Upper lobe of left lung (tissue), 6 donors: ENCODE measurements around the gene MYF6. TPM values are rescaled to one million over a fixed set of nuclear protein-coding genes. Genes with fewer than 3 reads are reported as not detected.

Experiments used
- ATAC-seq, 2 donors: fragments of 200-7000 bp; cut with Tn5 transposase; one replicate each; pipeline ENCODE4 v1.9.1; 2022; ENCODE audit warnings: mild to moderate bottlenecking in 2 of 2, moderate library complexity in 2 of 2; ENCODE audit not compliant: low FRiP score in 2 of 2
- DNase-seq, 2 donors: peaks; one replicate each; pipeline ENCODE4 v3.0.0-alpha.2; 2019 to 2020
- H3K27ac ChIP-seq, 4 donors: fragments of 200-600 bp; sonication (generic); one replicate each; pipeline ENCODE4 v1.5.1; 2016 to 2019
- H3K27me3 ChIP-seq, 4 donors: fragments of 200-600 bp; sonication (generic); one replicate each; pipeline ENCODE4 v1.5.1; 2017 to 2019
- H3K36me3 ChIP-seq, 4 donors: fragments of 200-600 bp; sonication (generic); one replicate each; pipeline ENCODE4 v1.5.1; 2016 to 2019
- H3K4me1 ChIP-seq, 4 donors: fragments of 200-600 bp; sonication (generic); one replicate each; pipeline ENCODE4 v1.5.1; 2018 to 2019
- H3K4me3 ChIP-seq, 4 donors: fragments of 200-600 bp; sonication (generic); one replicate each; pipeline ENCODE4 v1.5.1; 2017 to 2019; ENCODE audit warnings: mild to moderate bottlenecking in 2 of 4, moderate library complexity in 1 of 4
- H3K9me3 ChIP-seq, 4 donors: fragments of 200-600 bp; sonication (generic); one replicate each; pipeline ENCODE4 v1.5.1; 2018 to 2019
- CTCF ChIP-seq, 6 experiments: fragments of 450-650 bp in 4 of 6; fragments of 200-600 bp in 2 of 6; sonication (generic) in 2 of 6; IDR thresholded peaks; one replicate each; pipeline ENCODE4 v1.5.1; 2016 to 2019; ENCODE audit warnings: antibody characterized with exemption in 6 of 6
- EP300 ChIP-seq, 4 donors: sonication (generic); formaldehyde crosslinking; IDR thresholded peaks; one replicate each; pipeline ENCODE4 v1.5.1; 2017; ENCODE audit warnings: antibody characterized with exemption in 4 of 4, control low read depth in 2 of 4
- POLR2A ChIP-seq, 4 donors: fragments of 450-650 bp; IDR thresholded peaks; one replicate each; pipeline ENCODE4 v1.5.1; 2016 to 2017; ENCODE audit warnings: antibody characterized with exemption in 4 of 4, mild to moderate bottlenecking in 2 of 4
- POLR2AphosphoS5 ChIP-seq, 2 donors: sonication (generic); formaldehyde crosslinking; IDR thresholded peaks; one replicate each; pipeline ENCODE4 v1.5.1; 2017; ENCODE audit warnings: antibody characterized with exemption in 2 of 2
- WGBS, 2 donors: methylation state at CpG; one replicate each; pipeline ENCODE4 v1.1.5; 2017 to 2018; 5-methylcytosine and 5-hydroxymethylcytosine counted together
- total RNA-seq, 6 donors: library from RNA; depleted of rRNA in 4 of 6; stranded (reverse); fragments of >200 nt in 4 of 6; gene quantifications; one replicate each; pipeline versions ENCODE4 v1.1.0 to v1.2.1, GENCODE V29; 2016 to 2021
- donor health status: DM: no; HTN: no; CAD: no; lungs with moderate emphysema.
- donor health status: DM: no; HTN: yes; CAD: no; lungs with severe emphysema.

Gene MYF6
- total RNA-seq, 6 donors from 2014 or later = not detected

GRCh38 chr12:80709811-80710726, 2.6 kb downstream of the MYF6 start:
- TF ChIP-seq POLR2AphosphoS5 (IDR thresholded peaks at IDR 0.05) (no peak), CTCF (IDR thresholded peaks at IDR 0.05) (no peak), POLR2A (IDR thresholded peaks at IDR 0.05) (no peak), EP300 (IDR thresholded peaks at IDR 0.05) (no peak)
- 77 to 80% methylated on average over 20 of the region's 20 CpGs for WGBS, 2 donors
- Histone ChIP-seq H3K4me3 (no peak overlapping the region), H3K27me3 (peaks cover 0 to 3% (median 0%) of the 10 kb centered on the region in 4 donors), H3K27ac (no peak overlapping the region), H3K4me1 (peaks cover 0 to 7% (median 3%) of the 10 kb centered on the region in 4 donors), H3K9me3 (no peaks in the 10 kb centered on the region), H3K36me3 (no peaks in the 10 kb centered on the region)
- ATAC-seq (no peak), DNase-seq (peak in 1 of 2 donors; percentile 2)

DNA sequence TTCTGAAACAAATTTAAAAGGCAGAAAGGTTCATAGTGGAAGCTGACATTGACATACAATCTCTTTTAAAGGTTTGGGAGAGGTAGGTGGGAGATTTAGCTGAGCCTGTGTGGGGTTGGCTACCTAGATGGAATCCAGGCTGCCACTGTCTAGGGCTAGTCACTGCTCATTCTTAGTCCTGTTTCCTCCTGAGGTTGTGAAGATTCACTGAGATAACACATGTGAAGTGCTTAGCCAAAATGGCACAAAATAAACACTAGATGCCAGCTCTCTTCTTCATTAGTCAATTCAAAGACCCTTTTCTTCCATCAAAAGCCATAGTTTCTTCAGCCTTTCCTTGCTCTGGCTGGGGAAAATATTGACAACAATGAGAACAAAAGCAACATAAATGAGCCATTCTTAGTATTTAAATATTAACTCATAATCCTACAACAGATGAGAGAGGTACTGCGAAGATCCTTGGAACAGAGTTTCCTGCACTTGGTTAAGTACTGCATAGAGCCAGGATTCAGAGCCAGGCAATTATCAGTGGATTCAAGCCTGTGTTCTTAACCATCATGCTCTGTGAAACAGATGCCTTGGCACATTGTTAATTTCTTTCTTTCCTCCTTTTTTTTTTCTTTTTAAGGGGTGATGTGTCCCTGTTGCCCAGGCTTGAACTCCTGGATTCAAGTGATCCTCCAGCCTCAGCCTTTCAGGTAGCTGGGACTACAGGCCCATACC, 3.5 kb downstream of the MYF6 start:
- Histone ChIP-seq H3K27me3 (peaks cover 0 to 3% (median 0%) of the 10 kb centered on the region in 4 donors), H3K4me3 (no peak overlapping the region), H3K9me3 (no peaks in the 10 kb centered on the region), H3K4me1 (peaks cover 0 to 7% (median 3%) of the 10 kb centered on the region in 4 donors), H3K27ac (no peak overlapping the region), H3K36me3 (no peaks in the 10 kb centered on the region)
- ATAC-seq (no peak), DNase-seq (no peak)
- WGBS, 2 donors = 85 to 96% methylated on average over 1 of the region's 1 CpG
- TF ChIP-seq CTCF (IDR thresholded peaks at IDR 0.05) (no peak), POLR2AphosphoS5 (IDR thresholded peaks at IDR 0.05) (no peak), POLR2A (IDR thresholded peaks at IDR 0.05) (no peak), EP300 (IDR thresholded peaks at IDR 0.05) (no peak)

DNA sequence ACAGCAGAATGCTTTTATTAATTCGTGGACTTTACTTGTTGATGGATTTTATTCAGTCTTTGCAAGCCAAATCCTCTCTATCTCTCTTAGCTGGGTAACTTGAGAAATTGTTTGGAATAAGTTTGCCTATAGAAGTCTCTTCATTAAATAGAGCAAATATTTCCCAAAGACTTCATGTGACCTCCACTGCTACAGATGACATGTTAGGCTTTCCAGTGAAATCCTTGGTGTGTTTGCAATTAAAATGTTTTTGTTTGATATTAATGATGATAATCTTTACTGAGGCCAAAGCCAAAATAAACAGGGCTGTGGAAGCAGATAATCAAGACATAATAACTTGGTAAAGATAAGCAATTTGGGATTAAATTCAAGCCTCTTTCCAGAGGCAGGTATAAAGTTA, 4.4 kb downstream of the MYF6 start:
- H3K36me3 ChIP-seq = no peaks in the 10 kb centered on the region
- TF ChIP-seq POLR2AphosphoS5 (IDR thresholded peaks at IDR 0.05) (no peak), EP300 (IDR thresholded peaks at IDR 0.05) (no peak), POLR2A (IDR thresholded peaks at IDR 0.05) (no peak), CTCF (IDR thresholded peaks at IDR 0.05) (no peak)
- WGBS, 2 donors = 63 to 65% methylated on average over 1 of the region's 1 CpG
- no peak for ATAC-seq
- H3K27me3 ChIP-seq = peaks cover 0 to 3% (median 0%) of the 10 kb centered on the region in 4 donors
- peaks cover 0 to 7% (median 3%) of the 10 kb centered on the region in 4 donors for H3K4me1 ChIP-seq
- no peak for DNase-seq
- H3K9me3 ChIP-seq = no peaks in the 10 kb centered on the region
- no peak overlapping the region for H3K4me3 ChIP-seq
- H3K27ac ChIP-seq = no peak overlapping the region

DNA sequence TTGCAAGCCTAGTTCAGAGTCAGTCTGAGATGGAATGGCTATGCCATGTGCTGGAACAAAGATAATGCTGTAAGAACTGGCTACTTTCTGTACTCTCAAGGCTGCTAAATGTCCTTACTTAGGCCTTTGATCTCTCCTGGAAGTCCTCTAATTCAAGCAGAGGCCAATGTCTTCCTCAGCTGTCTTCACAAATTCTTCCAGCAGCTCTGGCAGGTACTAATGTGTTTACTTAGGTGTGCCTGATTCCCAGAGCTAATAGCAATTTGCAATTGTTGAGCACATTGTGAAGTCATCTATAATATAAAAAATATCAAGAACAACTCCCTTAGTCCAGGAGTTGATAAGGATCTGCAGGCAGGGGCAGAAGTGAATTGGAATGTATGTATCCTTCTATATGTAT, 5.4 kb downstream of the MYF6 start:
- H3K27ac ChIP-seq = no peak overlapping the region
- no peak for TF ChIP-seq EP300 (IDR thresholded peaks at IDR 0.05)
- TF ChIP-seq POLR2AphosphoS5 (IDR thresholded peaks at IDR 0.05) = no peak
- ATAC-seq (no peak), DNase-seq (no peak)
- peaks cover 0 to 2% (median 0%) of the 10 kb centered on the region in 4 donors for H3K27me3 ChIP-seq
- H3K9me3 ChIP-seq = no peaks in the 10 kb centered on the region
- H3K4me3 ChIP-seq = no peak overlapping the region
- no peaks in the 10 kb centered on the region for H3K36me3 ChIP-seq
- peaks cover 0 to 7% (median 3%) of the 10 kb centered on the region in 4 donors for H3K4me1 ChIP-seq

- H3K9me3 ChIP-seq = no peaks in the 10 kb centered on the region
- TF ChIP-seq EP300 (IDR thresholded peaks at IDR 0.05) (no peak), POLR2AphosphoS5 (IDR thresholded peaks at IDR 0.05) (no peak), POLR2A (IDR thresholded peaks at IDR 0.05) (no peak), CTCF (IDR thresholded peaks at IDR 0.05) (no peak)
- no peak overlapping the region for H3K27ac ChIP-seq
- H3K4me1 ChIP-seq = peaks cover 0 to 4% (median 1%) of the 10 kb centered on the region in 4 donors
- WGBS, 2 donors = 78 to 80% methylated on average over 4 of the region's 4 CpGs
- DNase-seq = no peak
- no peaks in the 10 kb centered on the region for H3K36me3 ChIP-seq
- H3K4me3 ChIP-seq = no peak overlapping the region
- no peak for ATAC-seq
- H3K27me3 ChIP-seq = no peaks in the 10 kb centered on the region
Measured at GRCh38 chr12:80713419-80713818, 6.0 kb downstream of the MYF6 start.
